Measurements from ENCODE around the gene TMEM106C.
A peak's percentile ranks its signal among the peaks of the same experiment; 100 is the strongest.
"Not testable (repeated sequence)": the region's sequence is repeated elsewhere in the genome, so short reads cannot be mapped to it uniquely, and the experiment has no call there.

TMEM106C gene

GRCh38 chr12:47949441-47950341 is 13.7 kb upstream of the TMEM106C start:
- peak; percentile 68 for DNase-seq (ENCODE audit: low spot score)

GRCh38 chr12:47950856-47951468 is 12.4 kb upstream of the TMEM106C start:
- DNase-seq (ENCODE audit: low spot score): no peak

DNA sequence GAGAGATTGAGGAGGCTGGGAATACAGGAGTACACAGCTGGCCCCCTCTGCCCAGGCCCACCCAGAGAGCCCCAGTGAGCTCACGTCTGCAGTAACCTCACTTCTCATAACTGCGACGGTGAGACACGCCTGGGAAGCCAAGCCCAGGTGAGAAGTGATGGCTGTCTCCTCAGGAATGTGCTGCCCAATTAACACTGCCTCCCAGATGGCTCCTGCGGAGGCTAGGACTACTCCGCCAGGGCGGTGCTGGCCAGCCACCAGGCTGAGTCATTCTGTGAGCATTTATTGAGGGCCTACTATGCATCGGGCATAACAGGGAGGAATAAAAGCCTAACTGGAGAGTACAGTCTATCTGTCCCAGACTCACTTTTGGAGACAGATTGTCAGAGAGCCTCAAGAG is 9.3 kb upstream of the TMEM106C start:
- DNase-seq (ENCODE audit: low spot score): no peak

DNA sequence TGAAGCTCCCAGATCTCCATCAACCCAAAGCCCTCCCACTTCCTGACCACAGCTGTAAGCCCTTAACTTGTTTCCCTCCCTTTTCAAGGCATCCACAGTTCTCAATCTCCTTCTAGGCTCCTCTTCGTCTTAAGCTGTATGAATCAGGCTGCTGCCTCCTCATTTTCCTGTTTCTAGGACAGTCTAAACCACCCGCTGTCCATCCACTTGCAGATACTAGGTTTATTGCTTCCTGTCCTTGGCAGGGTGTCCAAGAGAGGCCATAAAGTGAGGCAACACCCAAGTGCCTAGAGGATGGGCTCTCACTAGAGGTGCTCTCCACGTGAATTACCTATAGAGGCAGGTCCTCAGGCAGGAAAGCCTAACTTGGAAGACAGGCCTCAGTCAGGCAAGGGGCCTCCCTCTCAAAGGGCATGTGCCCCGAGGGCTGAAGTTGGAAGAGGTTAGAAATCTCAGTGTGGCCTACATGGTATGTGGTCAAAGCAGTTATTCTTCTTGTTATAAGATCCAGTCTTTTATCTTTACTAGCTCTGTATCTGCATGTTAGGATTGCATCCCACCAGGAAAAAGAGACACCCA is 8.8 kb upstream of the TMEM106C start:
- no peak for DNase-seq (ENCODE audit: low spot score)

GRCh38 chr12:47955059-47955458 is 8.3 kb upstream of the TMEM106C start:
- no peak for DNase-seq (ENCODE audit: low spot score)

DNA sequence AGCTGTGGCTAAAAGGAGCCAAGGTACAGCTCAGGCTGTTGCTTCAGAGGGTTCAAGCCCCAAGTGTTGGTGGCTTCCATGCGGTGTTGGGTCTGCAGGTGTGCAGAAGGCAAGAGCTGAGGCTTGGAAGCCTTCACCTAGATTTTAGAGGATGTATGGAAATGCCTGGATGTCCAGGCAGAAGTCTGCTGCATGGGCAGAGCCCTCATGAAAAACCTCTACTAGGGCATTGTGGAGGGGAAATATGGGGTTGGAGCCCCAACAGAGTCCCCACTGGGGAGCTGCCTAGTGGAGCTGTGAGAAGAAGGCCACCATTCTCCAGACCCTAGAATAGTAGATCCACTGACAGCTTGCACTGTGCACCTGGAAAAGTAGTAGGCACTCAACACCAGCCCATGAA is 5.7 kb upstream of the TMEM106C start:
- not testable (repeated sequence) for DNase-seq (ENCODE audit: low spot score)

DNA sequence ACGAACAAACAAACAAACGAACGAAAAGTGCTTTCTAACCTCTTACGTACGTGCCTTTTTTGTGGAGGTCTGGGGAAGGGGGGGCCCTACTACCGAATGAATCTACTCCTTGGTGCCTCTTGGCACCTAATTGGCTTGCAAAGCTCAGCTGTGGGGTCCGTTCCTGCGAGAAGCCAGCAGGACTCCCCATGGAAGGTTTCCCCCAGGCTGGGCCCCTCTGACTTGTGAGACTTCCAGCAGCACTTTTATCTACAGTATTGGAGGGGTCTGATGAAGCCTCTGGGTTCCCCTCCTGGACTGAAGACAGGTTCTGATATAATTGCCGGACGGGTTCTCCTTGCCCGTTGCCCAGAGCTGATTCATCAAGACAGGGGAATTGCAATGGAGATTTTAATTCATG is 1.2 kb upstream of the TMEM106C start:
- DNase-seq (ENCODE audit: low spot score): no peak

DNA sequence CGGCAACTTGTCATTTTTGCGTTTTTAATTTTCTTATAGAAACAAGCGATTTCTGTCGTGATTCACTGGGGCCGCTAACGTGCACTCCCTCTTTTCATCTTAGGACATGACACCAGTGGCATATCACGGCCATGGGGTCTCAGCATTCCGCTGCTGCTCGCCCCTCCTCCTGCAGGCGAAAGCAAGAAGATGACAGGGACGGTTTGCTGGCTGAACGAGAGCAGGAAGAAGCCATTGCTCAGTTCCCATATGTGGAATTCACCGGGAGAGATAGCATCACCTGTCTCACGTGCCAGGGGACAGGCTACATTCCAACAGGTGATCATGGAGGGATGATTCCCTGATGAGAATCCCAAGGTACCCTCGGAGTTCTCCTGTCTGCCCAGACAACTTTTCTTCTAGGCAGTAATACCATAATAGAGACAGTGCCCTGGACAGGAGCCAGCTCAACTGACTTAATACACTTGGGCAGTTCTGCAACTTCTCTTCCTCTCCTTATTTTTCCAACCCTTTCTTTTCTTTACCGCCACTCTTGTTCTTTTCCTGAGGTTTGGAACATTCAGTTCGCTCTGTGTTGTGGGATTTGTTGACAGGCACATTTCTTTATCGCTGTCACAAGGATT is 821 bp downstream of the TMEM106C start:
- peak; percentile 43 for DNase-seq (ENCODE audit: low spot score)

GRCh38 chr12:47965581-47965980 is 2.2 kb downstream of the TMEM106C start:
- no peak for DNase-seq (ENCODE audit: low spot score)

- no peak for DNase-seq (ENCODE audit: low spot score)
Observed at GRCh38 chr12:47967461-47968321, 4.3 kb downstream of the TMEM106C start.

- DNase-seq (ENCODE audit: low spot score): no peak
Observed at GRCh38 chr12:47969845-47970244, 6.4 kb downstream of the TMEM106C start.

DNA sequence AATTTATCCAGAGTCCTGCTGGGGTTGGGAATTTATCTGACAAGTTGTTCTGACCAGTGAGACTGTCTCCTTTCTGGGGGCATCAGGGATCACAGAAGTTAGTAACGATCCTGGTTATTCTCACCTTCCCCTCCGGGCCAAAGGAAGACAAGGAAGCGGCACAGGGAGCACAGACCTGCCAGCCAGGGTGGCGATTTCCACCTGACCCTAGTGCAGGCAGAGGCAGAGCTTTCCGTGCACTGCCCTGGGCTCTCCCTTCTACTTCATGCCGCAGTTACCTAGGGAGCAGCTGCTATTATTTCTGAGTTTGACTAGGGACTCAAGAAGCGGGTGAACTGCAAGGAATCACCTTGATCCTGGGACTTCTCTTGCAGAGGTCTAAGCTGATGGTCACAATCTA is 7.4 kb downstream of the TMEM106C start:
- no peak for DNase-seq (ENCODE audit: low spot score)

GRCh38 chr12:47972895-47973294 is 9.5 kb downstream of the TMEM106C start:
- DNase-seq (ENCODE audit: low spot score): no peak

DNA sequence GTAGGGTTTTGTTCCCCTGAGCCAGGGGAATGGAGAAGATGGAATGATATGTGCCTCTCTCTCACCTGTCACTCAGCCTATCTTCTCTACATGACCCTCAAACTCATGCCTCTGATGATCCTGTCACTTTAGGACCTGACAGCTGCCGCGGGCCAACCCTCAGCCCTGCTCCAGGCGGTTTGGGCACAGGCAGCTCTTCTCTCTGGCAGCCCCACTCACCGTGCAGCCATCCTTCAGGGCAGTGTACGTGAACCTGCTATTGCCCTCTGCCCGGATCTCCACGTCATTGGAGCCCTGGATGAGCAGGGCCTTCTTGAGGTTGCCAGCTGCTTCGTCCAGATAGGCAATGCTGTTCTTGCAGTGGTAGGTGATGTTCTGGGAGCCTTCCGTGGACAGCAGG is 10.5 kb downstream of the TMEM106C start:
- DNase-seq (ENCODE audit: low spot score): no peak

DNA sequence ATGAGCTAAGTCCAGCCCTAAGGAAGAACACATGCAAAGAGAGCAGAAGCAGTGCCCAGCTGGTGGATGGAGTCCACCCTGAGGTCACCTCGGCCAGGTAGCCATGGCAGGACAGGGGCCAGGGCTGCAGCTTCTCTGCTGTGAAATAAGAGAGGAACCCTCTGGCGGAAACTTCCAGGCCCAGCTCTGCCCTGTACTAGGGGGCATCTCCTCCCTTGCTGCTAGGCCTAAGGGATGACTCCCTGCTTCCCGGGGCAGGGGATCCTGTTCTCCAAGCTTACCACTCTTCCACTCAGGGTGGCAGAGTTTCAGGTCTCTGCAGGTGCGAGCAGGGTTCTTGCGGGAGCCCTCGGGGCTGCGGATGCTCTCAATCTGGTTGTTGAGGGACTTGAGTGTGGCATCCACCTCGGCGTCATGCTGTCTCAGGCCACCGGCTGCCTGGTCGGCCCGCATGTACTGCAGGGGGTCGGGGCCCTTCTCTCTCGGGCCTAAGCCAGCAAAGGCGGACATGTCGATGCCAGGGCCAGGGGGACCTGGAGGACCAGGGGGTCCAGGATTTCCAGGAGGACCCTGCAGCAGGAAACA is 11.7 kb downstream of the TMEM106C start:
- DNase-seq (ENCODE audit: low spot score): no peak

DNA sequence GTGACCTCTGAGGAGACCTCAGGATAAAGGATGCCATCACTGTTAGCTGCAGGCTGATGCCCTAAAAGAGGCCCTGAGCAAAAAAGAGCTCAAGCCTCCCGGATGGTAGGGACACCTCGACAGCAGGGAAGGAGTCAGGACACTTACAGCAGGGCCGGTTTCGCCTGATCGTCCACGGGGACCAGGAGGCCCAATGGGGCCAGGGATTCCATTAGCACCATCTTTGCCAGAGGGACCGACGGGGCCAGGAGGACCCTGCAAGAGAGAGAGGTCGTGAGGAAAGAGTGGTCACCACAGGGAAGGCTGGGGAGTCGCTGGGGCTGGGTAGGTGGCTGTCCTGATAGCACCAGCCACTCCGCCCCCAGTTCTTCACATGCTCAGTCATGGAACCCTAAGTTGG is 12.4 kb downstream of the TMEM106C start:
- DNase-seq (ENCODE audit: low spot score): no peak

DNA sequence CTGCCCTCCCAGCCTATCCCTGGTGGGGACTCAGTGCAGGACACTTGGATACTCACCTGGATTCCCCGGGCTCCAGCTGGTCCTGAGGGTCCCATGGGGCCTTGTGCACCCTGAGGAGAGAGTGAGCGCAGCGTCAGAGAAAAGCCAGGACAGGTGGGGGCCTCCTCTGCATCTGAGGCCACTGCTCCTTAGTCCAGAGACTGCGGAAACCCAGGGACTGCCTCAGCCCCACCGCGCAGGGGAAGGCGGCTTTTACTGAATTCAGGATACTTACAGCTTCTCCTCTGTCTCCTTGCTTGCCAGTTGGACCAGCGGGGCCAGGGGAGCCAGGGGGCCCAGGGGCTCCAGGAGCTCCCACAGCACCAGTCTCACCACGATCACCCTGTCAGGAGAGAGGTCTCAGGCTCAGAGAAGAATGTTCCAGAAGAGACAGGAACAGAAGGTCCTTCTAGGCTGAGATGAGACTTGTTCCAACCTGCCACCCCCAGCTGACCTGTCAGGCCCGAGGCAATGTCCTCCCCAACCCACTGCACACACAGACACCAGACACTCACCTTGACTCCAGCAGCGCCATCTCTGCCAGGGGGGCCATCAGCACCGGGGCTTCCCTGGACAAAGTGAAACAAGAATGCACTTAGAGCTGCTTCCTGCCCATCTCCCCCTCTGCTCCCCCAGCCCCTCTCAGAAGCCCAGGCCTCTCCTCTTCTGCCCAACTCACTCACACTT is 13.8 kb downstream of the TMEM106C start:
- DNase-seq (ENCODE audit: low spot score): no peak

GRCh38 chr12:47977772-47978597 is 14.6 kb downstream of the TMEM106C start:
- DNase-seq (ENCODE audit: low spot score): no peak

DNA sequence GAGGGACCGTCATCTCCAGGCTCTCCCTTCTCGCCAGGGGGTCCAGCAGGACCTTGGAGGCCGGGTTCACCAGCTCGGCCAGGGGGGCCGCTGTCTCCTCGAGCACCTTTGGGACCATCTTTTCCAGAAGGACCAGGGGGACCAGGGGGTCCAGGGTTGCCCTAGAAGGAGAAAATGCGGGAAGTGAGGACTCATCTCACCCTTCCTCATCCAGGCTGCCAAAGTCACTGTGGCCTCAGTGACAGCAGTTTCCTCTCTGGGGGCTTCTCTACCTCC is 15.1 kb downstream of the TMEM106C start:
- no peak for DNase-seq (ENCODE audit: low spot score)

- DNase-seq (ENCODE audit: low spot score): no peak
Observed at GRCh38 chr12:47979166-47979565, 15.8 kb downstream of the TMEM106C start.

Data from SK-N-DZ (cell line).